GM18508 (cell line): ENCODE measurements around the gene FAF1.
"Not testable (repeated sequence)": the region's sequence is repeated elsewhere in the genome, so short reads cannot be mapped to it uniquely, and the experiment has no call there.

Experiments
- ATAC-seq: cut with Tn5 transposase; IDR thresholded peaks from one replicate; pipeline ENCODE4 v1.9.1; 2021; ENCODE audit warnings: moderate number of reproducible peaks; ENCODE audit not compliant: insufficient read depth, unreplicated experiment

FAF1 gene

DNA sequence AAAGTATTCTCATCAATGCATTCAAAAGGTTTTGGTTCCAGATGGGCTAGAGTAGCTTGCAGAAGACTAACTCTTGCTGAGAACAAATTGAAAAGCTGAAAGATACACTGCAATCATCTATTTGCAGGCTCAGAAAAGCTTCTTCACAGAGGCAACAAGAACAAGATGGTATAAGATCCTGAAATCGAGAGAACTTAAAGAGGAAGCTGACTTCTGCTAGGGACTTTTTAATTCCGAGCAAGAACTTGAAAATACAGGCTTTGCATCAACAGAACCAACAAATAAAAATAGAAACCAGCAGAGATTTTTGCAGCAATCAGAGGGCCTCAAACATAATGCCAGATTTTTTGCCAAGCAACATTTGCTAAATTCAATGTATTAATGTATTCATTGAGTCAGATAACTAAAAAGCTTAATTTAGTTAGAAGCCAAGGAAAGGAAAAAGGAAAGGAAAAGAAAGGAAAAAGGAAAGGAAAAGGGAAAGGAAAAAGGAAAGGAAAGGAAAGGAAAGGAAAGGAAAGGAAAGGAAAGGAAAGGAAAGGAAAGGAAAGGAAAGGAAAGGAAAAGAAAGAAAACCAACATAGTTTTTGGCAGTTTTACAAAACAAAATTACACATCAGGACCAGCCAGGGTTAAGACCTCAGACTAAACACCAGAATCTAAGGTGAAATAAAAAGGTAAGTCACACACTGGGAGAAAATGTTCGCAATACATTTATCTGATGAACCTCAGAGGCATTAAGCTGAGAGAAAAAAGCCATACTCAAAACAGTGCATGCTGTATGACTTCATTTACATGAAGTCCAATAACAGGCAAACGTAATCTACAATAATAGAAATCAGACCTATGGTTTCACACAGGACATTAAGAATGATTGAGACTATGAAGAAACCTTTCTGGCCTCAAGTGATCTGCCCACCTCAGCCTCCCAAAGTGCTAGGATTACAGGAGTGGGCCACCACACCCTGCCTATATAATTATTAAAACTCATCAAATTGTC, 42.6 kb downstream of the FAF1 start:
- ATAC-seq: no peak

DNA sequence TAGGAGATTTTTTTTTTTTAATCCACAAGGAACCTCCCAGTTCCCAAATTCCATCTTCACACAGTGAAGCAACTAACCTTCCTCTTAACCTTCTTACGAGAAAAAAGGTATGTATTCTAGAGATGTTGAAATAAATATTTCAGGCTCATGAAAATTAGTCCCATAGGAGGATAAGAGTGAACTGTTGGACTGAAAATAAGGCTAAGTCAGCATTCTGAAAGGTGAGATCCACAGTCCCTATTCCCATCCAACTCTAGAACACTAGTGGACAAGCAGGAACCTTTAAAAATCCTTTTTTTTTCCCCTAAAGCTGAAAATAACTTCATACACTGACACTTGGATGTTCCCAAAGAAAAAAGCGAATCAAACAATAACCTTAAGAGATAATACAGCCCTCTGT, 44.4 kb downstream of the FAF1 start:
- no peak for ATAC-seq

DNA sequence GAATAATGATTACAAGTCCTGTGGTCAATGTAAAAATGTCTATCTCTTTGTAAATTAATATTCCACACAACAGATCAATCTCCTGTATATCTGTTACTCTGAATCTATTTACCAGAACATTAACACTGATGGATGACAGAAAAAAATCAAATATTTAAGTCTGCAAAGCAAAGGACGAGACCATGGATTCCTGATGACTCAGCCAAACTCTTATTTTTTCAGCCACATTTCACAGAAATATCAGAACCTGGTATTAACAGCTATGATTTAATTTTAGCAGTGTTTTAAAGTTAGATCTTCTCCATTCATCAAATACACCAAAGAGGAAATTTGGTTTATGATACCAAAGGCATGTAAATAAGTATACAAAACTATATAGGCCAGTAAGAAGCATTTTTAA, 46.1 kb downstream of the FAF1 start:
- ATAC-seq: no peak

DNA sequence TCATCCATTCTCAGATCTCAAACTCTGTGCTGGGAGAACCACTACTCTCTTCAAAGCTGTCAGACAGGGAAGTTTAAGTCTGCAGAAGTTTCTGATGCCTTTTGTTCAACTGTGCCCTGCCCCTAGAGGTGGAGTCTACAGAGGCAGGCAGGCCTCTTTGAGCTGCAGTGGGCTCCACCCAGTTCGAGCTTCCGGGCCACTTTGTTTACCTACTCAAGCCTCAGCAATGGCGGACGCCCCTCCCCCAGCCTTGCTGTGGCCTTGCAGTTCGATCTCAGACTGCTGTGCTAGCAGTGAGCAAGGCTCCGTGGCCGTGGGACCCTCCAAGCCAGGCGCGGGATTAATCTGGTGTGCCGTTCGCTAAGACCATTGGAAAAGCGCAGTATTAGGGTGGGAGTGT, 49.7 kb downstream of the FAF1 start:
- not testable (repeated sequence) for ATAC-seq

DNA sequence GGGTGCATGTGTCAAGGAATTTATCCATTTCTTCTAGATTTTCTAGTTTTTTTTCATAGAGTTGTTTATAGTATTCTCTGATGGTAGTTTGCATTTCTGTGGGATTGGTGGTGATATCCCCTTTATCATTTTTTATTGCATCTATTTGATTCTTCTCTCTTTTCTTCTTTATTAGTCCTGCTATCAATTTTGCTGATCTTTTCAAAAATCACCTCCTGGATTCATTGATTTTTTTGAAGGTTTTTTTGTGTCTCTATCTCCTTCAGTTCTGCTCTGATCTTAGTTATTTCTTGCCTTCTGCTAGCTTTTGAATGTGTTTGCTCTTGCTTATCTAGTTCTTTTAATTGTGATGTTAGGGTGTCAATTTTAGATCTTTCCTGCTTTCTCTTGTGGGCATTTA, 52.5 kb downstream of the FAF1 start:
- not testable (repeated sequence) for ATAC-seq

DNA sequence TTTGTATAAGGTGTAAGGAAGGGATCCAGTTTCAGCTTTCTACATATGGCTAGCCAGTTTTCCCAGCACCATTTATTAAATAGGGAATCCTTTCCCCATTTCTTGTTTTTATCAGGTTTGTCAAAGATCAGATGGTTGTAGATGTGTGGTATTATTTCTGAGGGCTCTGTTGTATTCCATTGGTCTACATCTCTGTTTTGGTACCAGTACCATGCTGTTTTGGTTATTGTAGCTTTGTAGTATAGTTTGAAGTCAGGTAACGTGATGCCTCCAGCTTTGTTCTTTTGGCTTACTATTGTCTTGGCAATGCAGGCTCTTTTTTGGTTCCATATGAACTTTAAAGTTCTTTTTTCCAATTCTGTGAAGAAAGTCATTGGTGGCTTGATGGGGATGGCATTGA, 54.0 kb downstream of the FAF1 start:
- not testable (repeated sequence) for ATAC-seq

DNA sequence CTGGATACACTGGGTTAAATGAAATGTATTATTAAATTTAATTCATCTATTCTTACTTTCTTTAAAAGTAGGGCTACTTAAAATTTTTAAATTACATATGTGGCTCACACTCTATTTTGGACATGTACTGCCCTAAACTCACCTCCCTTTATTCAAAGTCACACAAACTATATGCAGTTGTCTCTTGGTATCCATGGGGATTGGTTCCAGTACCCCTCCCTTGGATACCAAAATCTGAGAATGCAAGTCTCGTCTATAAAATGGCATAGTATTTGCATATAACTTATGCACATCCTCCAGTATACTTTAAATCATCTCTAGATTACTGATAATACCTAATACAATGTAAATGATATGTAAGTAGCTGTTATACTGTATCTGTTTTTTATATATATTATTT, 57.6 kb downstream of the FAF1 start:
- no peak for ATAC-seq

DNA sequence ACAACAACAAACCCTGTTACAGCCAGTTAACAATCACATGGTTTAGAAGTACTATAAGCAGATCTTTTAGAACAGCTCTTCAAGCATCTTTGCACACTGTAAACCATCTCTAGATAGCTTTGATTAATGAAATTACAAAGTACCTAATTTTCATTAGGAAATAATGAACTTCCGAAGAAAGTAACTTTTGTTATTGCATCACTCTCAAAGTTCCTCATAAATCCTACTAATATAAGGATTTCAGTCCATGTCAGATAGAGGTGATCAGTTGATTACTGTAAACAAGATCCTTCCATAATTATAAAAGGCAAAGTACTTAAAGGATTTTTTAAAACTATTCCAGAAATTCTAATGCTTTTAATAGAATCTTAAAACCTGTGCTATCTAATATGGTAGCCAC, 58.2 kb downstream of the FAF1 start:
- no peak for ATAC-seq

DNA sequence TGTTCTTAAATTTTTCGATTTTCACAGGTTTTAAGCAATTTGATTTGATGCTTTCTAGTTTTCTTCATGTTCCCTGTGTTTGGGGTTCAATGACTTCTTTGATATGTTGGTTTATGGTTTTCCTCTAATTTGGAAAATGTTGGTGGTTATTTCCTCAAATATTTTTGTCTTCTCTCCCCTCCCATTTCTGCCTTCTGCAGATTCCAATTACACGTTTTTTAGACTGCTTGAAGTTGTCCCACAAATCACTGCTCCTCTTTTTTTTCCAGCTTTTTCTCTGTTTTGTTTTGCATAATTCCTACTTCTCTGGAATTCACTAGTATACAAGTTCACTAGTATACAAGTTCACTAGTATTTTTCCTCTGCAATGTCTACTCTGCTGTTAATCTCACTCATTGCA, 61.3 kb downstream of the FAF1 start:
- no peak for ATAC-seq

DNA sequence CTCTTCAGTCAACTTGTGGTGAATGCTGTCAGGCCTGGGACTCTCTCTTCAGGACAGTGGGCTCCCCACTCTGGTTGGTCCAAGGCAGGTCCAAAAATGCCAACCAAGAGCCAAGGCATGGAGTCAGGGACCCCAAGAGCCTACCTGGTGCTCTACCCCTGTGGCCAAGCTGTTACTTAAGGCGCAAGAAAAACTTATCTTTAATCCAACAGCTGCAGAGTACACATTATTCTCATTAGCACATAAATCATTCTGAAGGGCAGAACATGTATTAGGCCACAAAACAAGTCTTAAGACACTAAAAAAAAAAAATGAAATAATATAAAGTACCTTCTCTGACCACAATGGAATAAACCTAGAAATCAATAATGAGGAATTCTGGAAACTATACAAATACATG, 65.7 kb downstream of the FAF1 start:
- no peak for ATAC-seq

DNA sequence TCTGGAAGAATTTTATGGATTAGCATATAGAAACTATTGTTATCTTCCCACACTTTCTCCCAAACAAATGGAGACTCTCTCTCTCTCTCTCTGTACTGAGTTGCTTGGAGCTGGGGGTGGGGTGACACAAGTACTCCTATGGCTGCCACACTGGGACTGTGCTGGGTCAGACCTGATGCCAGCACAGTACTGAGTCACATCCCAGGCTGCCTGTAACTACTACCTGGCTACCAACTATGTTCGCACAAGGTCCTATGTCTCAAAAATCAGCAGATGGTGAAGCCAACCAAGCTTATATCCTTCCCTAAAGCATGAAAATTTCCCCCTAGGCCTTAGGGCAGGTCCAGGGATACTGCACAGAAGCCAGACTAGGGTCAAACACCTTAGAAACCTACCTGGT, 66.6 kb downstream of the FAF1 start:
- ATAC-seq: no peak

DNA sequence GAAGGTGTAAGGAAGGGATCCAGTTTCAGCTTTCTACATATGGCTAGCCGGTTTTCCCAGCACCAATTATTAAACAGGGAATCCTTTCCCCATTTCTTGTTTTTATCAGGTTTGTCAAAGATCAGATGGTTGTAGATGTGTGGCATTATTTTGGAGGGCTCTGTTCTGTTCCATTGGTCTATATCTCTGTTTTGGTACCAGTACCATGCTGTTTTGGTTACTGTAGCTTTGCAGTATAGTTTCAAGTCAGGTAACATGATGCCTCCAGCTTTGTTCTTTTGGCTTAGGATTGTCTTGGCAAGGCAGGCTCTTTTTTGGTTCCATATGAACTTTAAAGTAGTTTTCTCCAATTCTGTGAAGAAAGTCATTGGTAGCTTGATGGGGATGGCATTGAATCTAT, 72.5 kb downstream of the FAF1 start:
- not testable (repeated sequence) for ATAC-seq

DNA sequence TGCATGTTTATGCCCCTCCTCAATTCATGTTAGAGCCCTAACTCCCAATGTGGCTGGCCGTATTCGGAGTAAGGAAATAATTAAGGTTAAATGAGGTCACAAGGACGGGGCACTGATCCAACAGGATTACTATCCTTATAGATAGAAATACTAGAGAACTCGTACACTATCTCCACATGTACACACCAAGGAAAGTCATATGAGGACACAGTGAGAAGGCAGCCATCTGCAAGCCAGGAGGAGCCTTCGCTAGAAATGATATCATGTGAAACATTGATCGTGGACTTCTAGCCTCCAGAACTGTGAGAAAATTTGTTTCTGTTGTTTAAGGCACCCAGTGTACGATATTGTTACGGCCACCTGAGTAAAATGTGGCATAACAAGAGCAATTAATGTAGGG, 79.7 kb downstream of the FAF1 start:
- ATAC-seq: no peak

DNA sequence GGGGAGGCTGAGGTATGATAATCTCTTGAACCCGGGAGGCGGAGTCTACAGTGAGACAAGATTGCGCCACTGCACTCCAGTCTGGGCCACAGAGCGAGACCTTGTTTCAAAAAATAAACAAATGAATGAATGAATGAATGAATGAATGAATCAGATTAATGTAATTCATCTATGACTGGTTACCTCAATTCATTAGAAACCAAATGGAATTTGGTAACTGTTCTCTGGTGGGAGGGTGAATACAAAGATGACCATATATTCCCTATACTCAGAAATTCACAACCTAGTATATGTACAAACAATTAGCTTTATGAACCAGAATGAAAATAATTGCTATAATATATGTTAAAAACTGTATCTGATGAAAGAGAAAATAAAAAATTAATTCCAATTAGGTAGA, 80.9 kb downstream of the FAF1 start:
- no peak for ATAC-seq

DNA sequence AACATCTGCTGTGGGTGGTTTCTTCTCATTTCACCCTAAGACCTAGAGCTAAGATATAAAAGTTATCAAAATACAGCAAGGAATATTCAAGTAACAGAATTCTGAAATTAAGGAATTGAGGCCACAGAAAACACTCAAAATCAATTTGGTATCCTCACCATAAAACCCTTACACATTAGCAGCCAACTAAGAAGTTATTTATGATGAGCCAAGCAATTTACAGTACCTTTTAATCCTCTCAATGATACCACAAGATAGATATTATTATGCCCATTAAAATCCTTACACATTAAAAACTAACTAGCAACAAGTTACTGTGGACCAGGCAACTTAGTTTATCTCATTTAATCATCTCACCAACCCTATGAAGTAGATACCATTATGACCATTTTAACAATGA, 81.6 kb downstream of the FAF1 start:
- no peak for ATAC-seq

DNA sequence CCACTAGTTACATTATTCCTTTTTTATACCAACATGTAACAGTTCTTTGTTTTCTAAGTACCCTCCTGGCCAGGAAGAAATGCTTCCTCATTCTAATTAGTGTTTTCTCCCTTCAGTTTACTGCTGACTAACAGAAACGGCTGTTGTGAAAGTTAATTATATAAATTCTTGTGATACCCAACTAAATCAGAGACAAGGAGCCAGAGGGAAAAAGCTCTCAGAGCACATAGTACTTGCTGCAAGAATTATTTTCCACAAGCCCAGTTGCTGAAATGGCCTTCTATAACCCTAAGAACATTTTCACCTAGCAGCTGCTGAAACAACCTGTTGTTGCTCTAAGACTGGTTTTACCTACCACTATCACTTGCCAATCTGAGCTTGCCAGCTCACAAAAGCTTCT, 82.4 kb downstream of the FAF1 start:
- ATAC-seq: no peak

DNA sequence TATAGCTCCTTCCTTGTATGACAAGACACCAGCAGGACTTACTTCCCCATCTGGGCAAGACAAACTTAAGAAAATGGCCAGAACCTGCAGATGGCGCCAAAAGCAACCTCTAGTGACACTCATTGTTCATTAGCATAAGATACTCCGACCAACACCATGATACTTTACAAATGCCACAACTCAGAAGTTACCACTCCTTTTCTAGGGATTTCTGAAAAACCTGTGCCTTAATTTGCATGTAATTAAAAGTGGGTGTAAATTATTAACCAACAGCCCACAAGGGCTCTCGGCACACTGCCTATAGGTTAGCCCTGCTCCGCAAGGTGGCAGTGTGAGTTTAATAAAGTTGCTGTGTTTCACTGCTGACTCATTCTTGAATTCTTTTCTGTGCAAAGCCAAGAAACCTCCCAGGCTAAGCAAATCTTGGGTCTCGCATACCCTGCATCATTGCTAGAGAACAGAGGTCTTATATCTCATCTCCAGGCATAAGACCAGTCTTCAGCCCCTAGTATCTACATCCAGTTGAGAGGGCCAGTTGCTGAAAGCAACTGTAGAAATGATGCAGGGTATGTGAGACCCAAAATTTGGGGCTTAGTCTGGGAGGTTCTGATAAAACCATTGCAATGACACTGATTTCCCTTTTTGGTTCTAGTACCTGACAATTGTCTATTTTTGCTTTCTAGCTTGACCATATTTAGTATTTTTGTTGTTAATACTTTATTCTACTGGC, 86.4 kb downstream of the FAF1 start:
- peak; percentile 92 for ATAC-seq

DNA sequence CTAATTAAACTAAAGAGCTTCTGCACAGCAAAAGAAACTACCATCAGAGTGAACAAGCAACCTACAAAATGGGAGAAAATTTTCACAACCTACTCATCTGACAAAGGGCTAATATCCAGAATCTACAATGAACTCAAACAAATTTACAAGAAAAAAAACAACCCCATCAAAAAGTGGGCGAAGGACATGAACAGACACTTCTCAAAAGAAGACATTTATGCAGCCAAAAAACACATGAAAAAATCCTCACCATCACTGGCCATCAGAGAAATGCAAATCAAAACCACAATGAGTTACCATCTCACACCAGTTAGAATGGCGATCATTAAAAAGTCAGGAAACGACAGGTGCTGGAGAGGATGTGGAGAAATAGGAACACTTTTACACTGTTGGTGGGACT, 95.2 kb downstream of the FAF1 start:
- ATAC-seq: not testable (repeated sequence)

DNA sequence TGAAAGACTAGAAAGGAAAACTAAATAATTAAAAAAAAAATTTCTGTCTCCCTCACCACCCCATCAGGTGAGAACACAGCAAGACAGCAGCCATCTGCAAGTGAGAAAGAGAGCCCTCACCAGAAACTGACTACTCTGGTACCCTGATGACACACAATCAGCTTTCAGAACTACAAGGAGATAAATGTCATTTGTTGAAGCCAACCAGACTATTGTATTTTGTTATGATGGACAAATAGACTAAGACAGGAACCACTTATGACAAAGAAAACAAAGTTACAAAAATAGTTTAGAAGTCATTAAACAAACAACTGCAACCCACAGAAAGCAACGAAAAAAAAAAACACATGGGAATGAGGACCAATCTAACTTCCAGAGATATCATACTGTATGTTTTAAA, 98.3 kb downstream of the FAF1 start:
- ATAC-seq: no peak

DNA sequence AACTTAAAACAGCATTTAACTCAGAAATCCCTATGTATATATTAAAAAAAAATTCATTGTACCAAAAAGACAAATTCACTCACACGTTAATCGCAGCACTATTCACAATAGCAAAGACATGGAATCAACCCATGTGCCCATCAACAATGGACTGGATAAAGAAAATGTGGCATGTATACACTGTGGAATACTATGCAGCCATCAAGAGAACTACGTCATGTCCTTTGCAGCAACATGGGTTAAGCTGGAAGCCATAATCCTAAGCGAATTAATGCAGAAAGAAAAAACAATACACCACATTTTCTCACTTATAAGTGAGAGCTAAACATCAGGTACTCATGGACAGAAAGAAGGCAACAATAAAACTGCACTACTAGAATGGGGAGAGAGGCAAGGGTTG, 99.4 kb downstream of the FAF1 start:
- ATAC-seq: no peak

DNA sequence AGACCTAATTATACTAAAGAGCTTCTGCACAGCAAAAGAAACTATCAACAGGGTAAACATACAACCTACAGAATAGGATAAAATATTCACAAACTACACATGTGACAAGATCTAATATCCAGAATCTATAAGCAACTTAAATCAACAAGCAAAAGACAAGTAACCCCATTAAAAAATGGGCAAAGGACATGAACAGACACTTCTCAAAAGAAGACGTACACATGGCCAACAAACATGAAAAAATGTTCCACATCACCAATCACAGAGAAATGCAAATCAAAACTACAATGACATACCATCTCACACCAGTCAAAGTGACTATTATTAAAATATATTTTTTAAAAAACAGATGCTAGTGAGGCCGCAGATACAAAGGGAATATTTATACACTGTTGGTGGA, 99.8 kb downstream of the FAF1 start:
- no peak for ATAC-seq

DNA sequence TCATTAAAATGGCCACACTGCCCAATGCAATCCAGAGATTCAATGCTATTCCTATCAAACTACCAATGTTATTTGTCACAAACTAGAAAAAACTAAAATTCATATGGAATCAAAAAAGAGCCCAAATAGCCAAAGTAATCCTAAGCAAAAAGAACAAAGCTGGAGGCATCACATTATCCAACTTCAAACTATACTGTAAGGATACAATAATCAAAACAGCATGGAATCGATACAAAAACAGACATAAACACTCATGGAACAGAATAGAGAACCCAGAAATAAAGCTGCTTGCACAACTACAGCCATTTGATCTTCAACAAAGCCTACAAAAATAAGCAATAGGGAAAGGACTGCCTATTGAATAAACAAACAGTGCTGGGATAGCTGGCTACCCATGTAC, 100.4 kb downstream of the FAF1 start:
- ATAC-seq: no peak
